Erythroblast (primary cell): ENCODE results near the gene FCAMR.

Source experiments
- DNase-seq, 2 experiments: peaks; one replicate each; lab custom pipeline; 2025; lab: John Stamatoyannopoulos, UW
- GATA1 ChIP-seq: IDR thresholded peaks from 2 replicates; pipeline ENCODE4 v1.6.1; 2011; ENCODE audit warnings: low read depth, mild to moderate bottlenecking, control low read depth, low read length, moderate library complexity
- POLR2A ChIP-seq: IDR thresholded peaks from 2 replicates; pipeline ENCODE4 v1.6.1; 2011; ENCODE audit warnings: mild to moderate bottlenecking, low read length

FCAMR gene

GRCh38 chr1:207006083-207006482 is 35.8 kb upstream of the FCAMR start:
- TF ChIP-seq GATA1 (no peak), POLR2A (no peak)

GRCh38 chr1:207004931-207005830 is 34.9 kb upstream of the FCAMR start:
- TF ChIP-seq GATA1 (no peak), POLR2A (no peak)
- DNase-seq = peak; percentile 59 to 77

More at GRCh38 chr1:207006083-207006482, 35.8 kb upstream of the FCAMR start:
- DNase-seq = no peak

DNA sequence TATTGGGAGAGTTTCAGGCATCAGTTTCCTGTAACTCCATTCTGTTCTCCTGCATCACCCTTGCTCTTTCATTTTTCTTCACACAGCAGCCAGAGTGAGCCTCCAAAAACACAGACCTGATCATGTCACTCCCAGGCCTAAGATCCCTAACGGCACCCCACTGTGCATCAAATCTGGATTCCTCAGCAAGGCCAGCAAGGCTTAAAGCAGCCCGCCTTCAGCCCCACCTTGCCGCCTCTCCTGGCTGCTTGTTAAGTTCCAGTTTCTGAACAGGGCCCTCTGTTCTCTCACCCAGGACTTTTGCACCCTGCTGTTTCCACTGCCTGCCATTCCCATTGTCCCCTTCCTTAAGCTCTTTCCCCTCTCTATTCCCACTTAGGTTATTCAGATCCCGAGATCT is 33.0 kb upstream of the FCAMR start:
- no peak for TF ChIP-seq POLR2A
- no peak for DNase-seq

GRCh38 chr1:207002724-207003146 is 32.5 kb upstream of the FCAMR start:
- no peak for TF ChIP-seq POLR2A
- TF ChIP-seq GATA1 = no peak

DNA sequence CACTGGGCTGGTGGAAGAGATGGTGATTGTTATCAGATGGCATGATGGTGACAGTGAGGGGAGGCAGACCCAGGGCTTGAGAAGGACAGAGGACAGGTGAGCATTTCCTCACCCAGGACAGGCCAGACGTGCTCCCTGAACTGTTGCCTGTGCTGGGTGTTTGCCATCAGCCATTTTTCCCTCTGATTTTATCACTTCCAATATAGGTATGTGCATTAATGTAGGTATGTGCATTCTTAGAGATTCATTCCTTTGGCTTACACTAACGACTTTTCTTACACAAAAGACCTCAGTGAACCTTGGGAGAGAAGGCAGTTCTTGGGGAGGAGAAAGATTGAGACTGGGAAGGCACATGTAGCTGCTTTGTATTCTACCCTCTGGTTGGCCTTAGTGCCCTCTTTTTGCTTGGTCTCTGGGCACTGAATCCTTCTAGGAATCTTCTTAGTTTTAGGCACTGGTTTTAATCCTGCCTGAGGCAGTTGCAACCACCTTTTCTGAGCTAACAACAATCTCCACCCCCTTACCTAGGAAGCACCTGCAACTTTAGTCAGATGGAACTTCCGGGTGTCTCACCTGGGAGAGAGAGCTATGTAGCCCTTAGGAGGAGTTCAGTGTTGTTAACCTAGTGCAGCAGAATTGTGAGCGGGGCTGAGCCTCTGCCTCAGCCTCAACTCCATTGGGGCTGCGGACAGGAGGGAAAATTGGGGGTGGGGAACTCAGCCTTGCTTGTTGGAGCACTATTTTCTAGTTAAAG is 31.4 kb upstream of the FCAMR start:
- TF ChIP-seq POLR2A = no peak
- no peak for TF ChIP-seq GATA1
- DNase-seq = no peak

More at GRCh38 chr1:207002724-207003146, 32.5 kb upstream of the FCAMR start:
- no peak for DNase-seq

DNA sequence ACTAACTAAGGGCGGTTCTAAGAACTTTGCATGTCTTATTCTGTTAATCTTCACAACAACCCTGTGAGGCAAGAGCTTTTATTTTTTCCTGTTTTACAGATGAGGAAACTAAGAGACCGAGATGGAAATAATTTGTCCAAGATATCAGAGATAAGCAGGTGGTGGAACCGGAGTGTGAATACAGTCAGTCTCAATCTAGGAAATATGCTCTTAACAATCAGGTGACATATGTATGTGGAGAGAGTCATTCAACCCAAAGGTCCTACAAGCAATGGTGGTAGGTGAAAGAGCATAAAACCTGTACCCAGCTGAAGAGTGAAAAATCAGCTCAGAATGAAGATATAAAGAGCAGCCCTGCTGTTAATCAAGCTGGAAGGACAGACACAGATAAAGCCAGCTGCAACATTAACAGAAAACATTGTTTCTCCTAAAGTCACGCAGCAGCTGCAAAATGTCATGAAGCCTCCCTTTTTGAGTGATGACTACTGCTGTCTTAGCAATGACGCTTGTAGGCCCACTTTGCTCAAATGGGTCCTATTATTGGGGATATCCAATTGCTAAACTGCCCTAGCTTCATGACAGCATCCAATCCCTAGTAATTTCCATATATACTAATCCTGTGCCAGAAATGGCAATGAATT is 30.5 kb upstream of the FCAMR start:
- TF ChIP-seq POLR2A = no peak
- no peak for TF ChIP-seq GATA1
- DNase-seq = no peak

GRCh38 chr1:206998816-206999215 is 28.6 kb upstream of the FCAMR start:
- TF ChIP-seq POLR2A (no peak), GATA1 (no peak)
- no peak for DNase-seq

DNA sequence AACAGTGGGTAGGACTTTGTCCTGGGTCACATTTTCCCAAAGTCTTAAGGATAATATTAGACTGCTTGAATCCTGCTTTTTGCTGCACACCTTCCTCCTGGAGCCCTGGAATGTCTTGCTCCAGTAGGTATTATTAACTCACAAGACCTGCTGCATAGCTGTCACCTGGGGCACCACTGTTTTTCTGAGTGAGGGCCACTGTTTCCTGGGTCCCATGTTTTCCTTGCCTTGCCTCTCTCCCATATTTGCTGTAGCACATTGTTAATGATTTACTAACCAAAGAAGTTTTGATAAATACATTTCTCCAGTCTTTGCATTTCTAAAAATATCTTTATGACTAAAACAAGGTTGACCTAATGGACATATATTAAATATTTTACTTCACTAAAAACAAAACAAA is 22.5 kb upstream of the FCAMR start:
- no peak for TF ChIP-seq POLR2A
- TF ChIP-seq GATA1 = no peak
- DNase-seq = no peak

DNA sequence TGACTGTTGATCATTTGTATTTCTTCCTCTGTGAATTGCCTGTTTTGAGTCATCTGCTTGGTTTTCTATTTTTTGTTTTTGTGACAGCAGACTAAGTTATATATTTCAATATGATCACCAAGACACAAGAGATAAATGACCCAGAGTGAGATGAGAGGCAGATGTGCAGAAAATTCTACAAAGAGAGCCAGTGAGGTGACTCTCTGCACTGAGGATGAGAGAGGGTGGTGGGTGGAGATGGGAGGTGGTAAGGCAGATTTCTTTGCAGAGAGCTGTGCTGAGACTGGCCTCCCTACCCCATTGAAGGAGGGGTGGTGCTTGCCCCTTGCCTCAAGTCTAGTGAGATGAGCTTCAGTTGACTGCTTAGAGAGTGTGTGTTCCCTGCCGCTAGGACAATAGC is 17.6 kb upstream of the FCAMR start:
- DNase-seq = no peak
- TF ChIP-seq POLR2A = no peak
- TF ChIP-seq GATA1 = no peak

- TF ChIP-seq GATA1 = no peak
- no peak for TF ChIP-seq POLR2A
- DNase-seq = no peak
Measured at GRCh38 chr1:206986885-206987284, 16.6 kb upstream of the FCAMR start.

GRCh38 chr1:206986402-206986801 is 16.1 kb upstream of the FCAMR start:
- TF ChIP-seq POLR2A (no peak), GATA1 (no peak)
- DNase-seq = no peak

- TF ChIP-seq POLR2A = no peak
- TF ChIP-seq GATA1 = no peak
- DNase-seq = no peak
Measured at GRCh38 chr1:206985162-206985749, 15.0 kb upstream of the FCAMR start.

DNA sequence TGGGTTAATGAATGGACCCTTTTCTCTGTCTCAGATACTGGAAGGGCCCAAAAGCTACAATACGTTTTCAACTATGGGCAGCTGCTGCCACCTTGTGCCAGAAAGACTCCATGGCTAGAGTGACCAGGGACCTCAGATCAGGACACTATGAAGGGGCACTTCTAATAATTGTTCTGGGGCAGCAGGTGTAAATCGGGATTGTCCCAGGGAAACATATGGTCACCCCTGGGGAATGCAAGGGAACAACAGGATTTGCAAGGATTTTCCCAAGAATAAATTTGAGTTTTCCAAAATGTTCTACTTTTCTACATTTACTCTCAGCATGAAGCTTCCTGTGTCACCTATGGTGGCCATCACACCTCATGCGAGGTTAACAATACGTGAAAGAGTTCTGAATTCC is 12.0 kb upstream of the FCAMR start:
- peak; percentile 66 to 79 for DNase-seq
- TF ChIP-seq POLR2A = no peak
- no peak for TF ChIP-seq GATA1
